Adrenal gland (tissue), 5 donors: ENCODE measurements around the gene NLK.

Experiments
- CTCF ChIP-seq, 6 experiments: fragments of 450-650 bp in 4 of 6; fragments of 200-600 bp in 2 of 6; sonication (generic) in 1 of 6; IDR thresholded peaks; 1 replicate in 5 of 6; 2 replicates in 1 of 6; pipeline versions ENCODE4 v1.5.1 to v1.8.0; 2016 to 2021; ENCODE audit warnings: antibody characterized with exemption in 6 of 6, mild to moderate bottlenecking in 2 of 6, moderate library complexity in 1 of 6
- POLR2A ChIP-seq, 2 donors: fragments of 450-650 bp; IDR thresholded peaks; one replicate each; pipeline ENCODE4 v1.6.1; 2017; ENCODE audit warnings: antibody characterized with exemption in 2 of 2, mild to moderate bottlenecking in 2 of 2, moderate library complexity in 1 of 2
- donor health status: DM: no; HTN: no; CAD: no.

- TF ChIP-seq CTCF (IDR thresholded peaks at IDR 0.05) = no peak
- TF ChIP-seq POLR2A (IDR thresholded peaks at IDR 0.05) = no peak
Observed at GRCh38 chr17:28119046-28119445, 76.6 kb downstream of the NLK start.
